ENCODE data around the gene NUDT21. TPM values are rescaled to one million over a fixed set of nuclear protein-coding genes. Genes with fewer than 3 reads are reported as not detected.
A peak's percentile ranks its signal among the peaks of the same experiment; 100 is the strongest.

Gene NUDT21
- total and polyA plus RNA-seq, 2 of the 8 experiments (the other 6 are each of a cell fraction or from before 2014, with no cell fraction given), result 78.1 to 277 TPM

- Histone ChIP-seq H4K5ac (ENCODE audit: insufficient read length, low read depth, low read length) (no peak overlapping the region), H3K9ac (replicated peaks in 1 of 4; ENCODE audit: extremely low read depth in 1 of 4, low read depth in 3 of 4, low read length in 3 of 4) (peak overlapping the region; percentile 89 to 94 (median 93)), H2BK15ac (ENCODE audit: low read length) (no peak overlapping the region), H3K23ac (ENCODE audit: insufficient read length) (no peak overlapping the region), H3K4ac (replicated peaks; ENCODE audit: insufficient read length, low read depth, low read length) (no peak overlapping the region), H2AFZ (ENCODE audit: low read length) (no peak overlapping the region), H3K14ac (ENCODE audit: insufficient read length) (no peak overlapping the region), H3K27me3 (replicated peaks in 1 of 4; ENCODE audit: control insufficient read depth in 3 of 4, extremely low read depth in 1 of 4, insufficient read depth in 3 of 4, low read length in 3 of 4) (no peaks in the 10 kb centered on the region), H4K8ac (ENCODE audit: extremely low read depth, insufficient read depth, low read length) (peak overlapping the region; percentile 99; the same call in 1 of the 2 replicates), H2BK20ac (ENCODE audit: low read length) (no peak overlapping the region), H2AK5ac (ENCODE audit: low read depth, low read length) (no peak overlapping the region), H3K4me2 (ENCODE audit: insufficient read depth in 1 of 2, low read depth in 2 of 2, low read length in 2 of 2) (peak overlapping the region; percentile 77 to 85), H3K36me3 (ENCODE audit: control insufficient read depth in 2 of 4, insufficient read depth in 4 of 4, low read length in 3 of 4) (peaks cover 6 to 43% (median 22%) of the 10 kb centered on the region in 4 experiments), H3K9me3 (ENCODE audit: insufficient read depth in 2 of 2, low read depth in 1 of 2, low read length in 1 of 2) (no peaks in the 10 kb centered on the region), H2BK5ac (ENCODE audit: low read depth, low read length) (peak overlapping the region; percentile 89; the same call in 1 of the 2 replicates), H3K18ac (ENCODE audit: extremely low read depth, low read length) (no peak overlapping the region), H3K27ac (ENCODE audit: low read depth, low read length) (peak overlapping the region; percentile 84), H2BK12ac (ENCODE audit: low read depth, low read length) (no peak overlapping the region), H3K56ac (replicated peaks; ENCODE audit: insufficient read length, low read depth, low read length) (no peak overlapping the region), H3K79me1 (ENCODE audit: low read depth, low read length) (peaks cover 5% of the 10 kb centered on the region), H3K23me2 (ENCODE audit: low read depth, low read length) (peaks cover 7% of the 10 kb centered on the region), H3K4me1 (replicated peaks in 1 of 4; ENCODE audit: control insufficient read depth in 3 of 4, insufficient read depth in 4 of 4, low read length in 3 of 4) (peaks cover 0 to 11% (median 2%) of the 10 kb centered on the region in 4 experiments; a peak in 3 of 7 replicates), H3K79me2 (ENCODE audit: control insufficient read depth in 1 of 2, insufficient read depth in 2 of 2, low read length in 2 of 2) (peaks cover 31 to 76% of the 10 kb centered on the region in 2 experiments), H4K91ac (replicated peaks; ENCODE audit: insufficient read length, low read length) (no peak overlapping the region), H2BK120ac (replicated peaks; ENCODE audit: low read depth, low read length) (no peak overlapping the region), H3K4me3 (ENCODE audit: extremely low read depth in 1 of 4, insufficient read depth in 2 of 4, low read depth in 3 of 4, low read length in 4 of 4) (peak overlapping the region; percentile 82 to 97 (median 94)), H4K20me1 (replicated peaks in 1 of 2; ENCODE audit: control insufficient read depth in 1 of 2, insufficient read depth in 2 of 2, low read length in 2 of 2) (peaks cover 4 to 6% of the 10 kb centered on the region in 2 experiments)
- FAIRE-seq, result no peak
- 10% methylated on average over 18 of the region's 18 CpGs; no CpG with 5 or more reads in 1 of the 2 experiments for WGBS, 2 experiments (ENCODE audit: extremely low coverage in 1 of 2, insufficient coverage in 1 of 2, insufficient read length in 1 of 2, insufficient replicate concordance in 2 of 2, low coverage in 1 of 2, low lambda C conversion rate in 2 of 2, missing lambda C conversion rate in 1 of 2)
- TF ChIP-seq CREB1 (IDR thresholded peaks at IDR 0.05) (no peak), SIN3A (conservative IDR thresholded peaks at IDR 0.05 in 1 of 2, IDR thresholded peaks at IDR 0.05 in 1 of 2; ENCODE audit: low read depth in 1 of 2, low read length in 2 of 2) (0 out of 4 replicates have a peak, but pooled peaks of 1 of the 2 experiments have one; percentile 3), HDAC2 (IDR thresholded peaks at IDR 0.05; ENCODE audit: borderline replicate concordance in 1 of 2, low read depth in 2 of 2, low read length in 2 of 2) (0 out of 4 replicates have a peak, but pooled peaks of 1 of the 2 experiments have one; percentile 7)
- CTCF ChIA-PET (ENCODE audit: partially characterized antibody), result interaction anchor here (0.6 to 1.1 kb wide), 2 partner anchors 51 to 64 kb away, joined by 3 to 4 read pairs; no protein-coding TSS in a partner anchor
- DNase-seq (ENCODE audit: low read depth in 1 of 2, low spot score in 2 of 2), result peak in 1 of 2 experiments; percentile 49
- POLR2A ChIA-PET (ENCODE audit: partially characterized antibody), result interaction anchor here (0.6 to 3.1 kb wide), 9 partner anchors 9 to 119 kb away, joined by 3 to 13 read pairs (median 4); no protein-coding TSS in a partner anchor
Observed at GRCh38 chr16:56450275-56450985, 702 bp downstream of the NUDT21 start.

All from H1 (cell line).